KMS-11 (cell line): ENCODE data around the gene ADGRL1.
"Not testable (repeated sequence)": the region's sequence is repeated elsewhere in the genome, so short reads cannot be mapped to it uniquely, and the experiment has no call there.

Experiments
- H2AFZ ChIP-seq: fragments of 200-600 bp; sonication (generic); 2 replicates; pipeline ENCODE4 v1.6.1; 2016; ENCODE audit warnings: antibody characterized with exemption, mixed run types, low read depth
- H3K27ac ChIP-seq: fragments of 200-600 bp; sonication (generic); 2 replicates; pipeline ENCODE4 v1.6.1; 2016; ENCODE audit warnings: mild to moderate bottlenecking, mixed run types
- H3K27me3 ChIP-seq: fragments of 200-600 bp; sonication (generic); 2 replicates; pipeline ENCODE4 v1.6.1; 2017; ENCODE audit warnings: mild to moderate bottlenecking, low read depth, mixed run types, moderate library complexity; ENCODE audit not compliant: insufficient read depth
- H3K36me3 ChIP-seq: fragments of 200-600 bp; sonication (generic); 2 replicates; pipeline ENCODE4 v1.6.1; 2017; ENCODE audit warnings: mild to moderate bottlenecking, mixed run types; ENCODE audit not compliant: insufficient read depth
- H3K4me1 ChIP-seq: fragments of 200-600 bp; sonication (generic); 2 replicates; pipeline ENCODE4 v1.6.1; 2016; ENCODE audit warnings: mild to moderate bottlenecking, low read depth, mixed run types; ENCODE audit not compliant: poor library complexity, severe bottlenecking
- H3K4me2 ChIP-seq: fragments of 200-600 bp; sonication (generic); 2 replicates; pipeline ENCODE4 v1.7.0; 2016; ENCODE audit warnings: mild to moderate bottlenecking, mixed run types
- H3K4me3 ChIP-seq: fragments of 200-600 bp; sonication (generic); IDR thresholded peaks from 2 replicates; pipeline ENCODE4 v1.6.1; 2017; ENCODE audit warnings: low read depth, low read length, mixed read lengths; ENCODE audit not compliant: insufficient read depth
- H3K79me2 ChIP-seq: fragments of 200-600 bp; sonication (generic); 2 replicates; pipeline ENCODE4 v1.6.1; 2016; ENCODE audit warnings: low read depth, mixed run types; ENCODE audit not compliant: insufficient read depth
- H3K9ac ChIP-seq: fragments of 200-600 bp; sonication (generic); 2 replicates; pipeline ENCODE4 v1.6.1; 2016; ENCODE audit warnings: mild to moderate bottlenecking, mixed run types
- H4K20me1 ChIP-seq: fragments of 200-600 bp; sonication (generic); 2 replicates; pipeline ENCODE4 v1.6.1; 2016; ENCODE audit warnings: mild to moderate bottlenecking, mixed run types; ENCODE audit not compliant: insufficient read depth
- CTCF ChIP-seq: fragments of 200-600 bp; sonication (generic); conservative IDR thresholded peaks from 2 replicates; pipeline ENCODE4 v1.6.1; 2017; ENCODE audit warnings: low read depth, mild to moderate bottlenecking, antibody characterized with exemption, low read length, moderate library complexity, mixed read lengths

The ADGRL1 gene

GRCh38 chr19:14203177-14203576 is 2.8 kb downstream of the ADGRL1 start:
- Histone ChIP-seq H3K36me3 (no peaks in the 10 kb centered on the region), H3K4me3 (no peak overlapping the region)

GRCh38 chr19:14201481-14201880 is 4.5 kb downstream of the ADGRL1 start:
- not testable (repeated sequence) for H3K4me3 ChIP-seq, H3K79me2 ChIP-seq, H3K4me1 ChIP-seq, H3K27ac ChIP-seq, H3K4me2 ChIP-seq, H2AFZ ChIP-seq, H3K9ac ChIP-seq, H4K20me1 ChIP-seq, H3K36me3 ChIP-seq
- H3K27me3 ChIP-seq, result peaks cover 27% of the 10 kb centered on the region

More at GRCh38 chr19:14203177-14203576, 2.8 kb downstream of the ADGRL1 start:
- Histone ChIP-seq H3K79me2 (no peaks in the 10 kb centered on the region), H3K4me1 (no peaks in the 10 kb centered on the region), H3K4me2 (no peak overlapping the region), H3K27me3 (peaks cover 31% of the 10 kb centered on the region; the same call in 1 of the 2 replicates), H3K9ac (no peak overlapping the region), H3K27ac (no peak overlapping the region), H2AFZ (no peak overlapping the region), H4K20me1 (no peaks in the 10 kb centered on the region)
- TF ChIP-seq CTCF, result no peak

GRCh38 chr19:14200147-14200841 is 5.7 kb downstream of the ADGRL1 start:
- peak; percentile 74 for TF ChIP-seq CTCF
- not testable (repeated sequence) for H3K9ac ChIP-seq, H4K20me1 ChIP-seq, H2AFZ ChIP-seq, H3K36me3 ChIP-seq, H3K27ac ChIP-seq, H3K4me2 ChIP-seq, H3K4me1 ChIP-seq, H3K4me3 ChIP-seq, H3K79me2 ChIP-seq
- peaks cover 24% of the 10 kb centered on the region for H3K27me3 ChIP-seq

- TF ChIP-seq CTCF, result peak; percentile 21; the same call in 1 of the 2 replicates
- H3K4me3 ChIP-seq, result no peak overlapping the region
- H2AFZ ChIP-seq, result no peak overlapping the region
- peaks cover 12% of the 10 kb centered on the region for H3K27me3 ChIP-seq
- H3K27ac ChIP-seq, result no peak overlapping the region
- no peaks in the 10 kb centered on the region for H3K36me3 ChIP-seq
- no peaks in the 10 kb centered on the region for H3K79me2 ChIP-seq
- no peaks in the 10 kb centered on the region for H4K20me1 ChIP-seq
- no peak overlapping the region for H3K4me2 ChIP-seq
- H3K9ac ChIP-seq, result no peak overlapping the region
- H3K4me1 ChIP-seq, result no peaks in the 10 kb centered on the region
Observed at GRCh38 chr19:14198384-14199376, 7.3 kb downstream of the ADGRL1 start.
